HL-60 (cell line): Measurements from ENCODE around the gene PARP8.

Experiments used
- DNase-seq, 2 experiments: peaks; one replicate each; pipeline ENCODE4 v3.0.0-alpha.2; 2010 to 2020; ENCODE audit warnings: low read depth in 1 of 2, low spot score in 1 of 2
- H3K27ac ChIP-seq: fragments of 250-450 bp; sonication (Bioruptor Pico); replicated peaks from 2 replicates; pipeline ENCODE4 v1.5.1; 2020; ENCODE audit warnings: mild to moderate bottlenecking, moderate library complexity
- H3K27me3 ChIP-seq: fragments of 250-450 bp; sonication (Bioruptor Pico); 2 replicates; pipeline ENCODE4 v1.5.1; 2021; ENCODE audit warnings: mild to moderate bottlenecking, moderate library complexity; ENCODE audit not compliant: insufficient read depth, poor library complexity, severe bottlenecking
- H3K4me3 ChIP-seq: replicated peaks from 2 replicates; pipeline ENCODE4 v1.5.1; 2011; ENCODE audit warnings: mild to moderate bottlenecking, control low read depth, low read length; ENCODE audit not compliant: insufficient read depth
- GABPA ChIP-seq: IDR thresholded peaks from 2 replicates; pipeline ENCODE4 v1.6.1; 2012; ENCODE audit warnings: low read depth
- POLR2AphosphoS5 ChIP-seq: IDR thresholded peaks from 2 replicates; pipeline ENCODE4 v1.6.1; 2012; ENCODE audit warnings: low read depth
- SPI1 ChIP-seq: IDR thresholded peaks from 2 replicates; pipeline ENCODE4 v1.6.1; 2012; ENCODE audit warnings: low read depth, mild to moderate bottlenecking, borderline replicate concordance
- TF ChIP-seq, protein P1 (sequence below): IDR thresholded peaks from one replicate; pipeline ENCODE4 v1.5.1; 2011; ENCODE audit warnings: low read length, control low read depth, inconsistent platforms; ENCODE audit not compliant: insufficient read depth
- TF ChIP-seq, protein P2 (sequence below): IDR thresholded peaks from 2 replicates; pipeline ENCODE4 v1.6.1; 2012; ENCODE audit warnings: low read depth; ENCODE audit not compliant: insufficient replicate concordance

Gene PARP8

DNA sequence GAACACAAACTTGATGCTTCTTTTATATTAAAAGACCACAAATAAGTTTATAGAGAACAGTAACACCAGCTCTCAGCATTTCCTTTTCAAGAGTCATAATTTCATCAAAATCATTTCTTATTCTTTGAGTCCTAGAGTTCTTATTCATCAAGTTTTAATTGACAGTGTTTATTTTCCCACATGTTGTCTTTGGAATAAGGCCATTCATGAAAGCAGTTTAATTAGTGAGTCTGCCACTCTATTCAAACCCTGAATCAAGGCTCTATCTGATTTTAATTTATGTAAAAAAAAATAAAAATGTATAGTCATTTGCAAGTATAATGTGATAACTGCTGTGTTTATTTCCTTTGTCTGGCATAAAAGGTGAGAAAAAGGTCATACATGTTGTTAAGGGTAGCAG, 176.7 kb downstream of the PARP8 start:
- DNase-seq, result no peak
- Histone ChIP-seq H3K27me3 (no peaks in the 10 kb centered on the region), H3K27ac (no peak overlapping the region), H3K4me3 (no peak overlapping the region)
- TF ChIP-seq, protein P1, sequence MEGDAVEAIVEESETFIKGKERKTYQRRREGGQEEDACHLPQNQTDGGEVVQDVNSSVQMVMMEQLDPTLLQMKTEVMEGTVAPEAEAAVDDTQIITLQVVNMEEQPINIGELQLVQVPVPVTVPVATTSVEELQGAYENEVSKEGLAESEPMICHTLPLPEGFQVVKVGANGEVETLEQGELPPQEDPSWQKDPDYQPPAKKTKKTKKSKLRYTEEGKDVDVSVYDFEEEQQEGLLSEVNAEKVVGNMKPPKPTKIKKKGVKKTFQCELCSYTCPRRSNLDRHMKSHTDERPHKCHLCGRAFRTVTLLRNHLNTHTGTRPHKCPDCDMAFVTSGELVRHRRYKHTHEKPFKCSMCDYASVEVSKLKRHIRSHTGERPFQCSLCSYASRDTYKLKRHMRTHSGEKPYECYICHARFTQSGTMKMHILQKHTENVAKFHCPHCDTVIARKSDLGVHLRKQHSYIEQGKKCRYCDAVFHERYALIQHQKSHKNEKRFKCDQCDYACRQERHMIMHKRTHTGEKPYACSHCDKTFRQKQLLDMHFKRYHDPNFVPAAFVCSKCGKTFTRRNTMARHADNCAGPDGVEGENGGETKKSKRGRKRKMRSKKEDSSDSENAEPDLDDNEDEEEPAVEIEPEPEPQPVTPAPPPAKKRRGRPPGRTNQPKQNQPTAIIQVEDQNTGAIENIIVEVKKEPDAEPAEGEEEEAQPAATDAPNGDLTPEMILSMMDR, result no peak

DNA sequence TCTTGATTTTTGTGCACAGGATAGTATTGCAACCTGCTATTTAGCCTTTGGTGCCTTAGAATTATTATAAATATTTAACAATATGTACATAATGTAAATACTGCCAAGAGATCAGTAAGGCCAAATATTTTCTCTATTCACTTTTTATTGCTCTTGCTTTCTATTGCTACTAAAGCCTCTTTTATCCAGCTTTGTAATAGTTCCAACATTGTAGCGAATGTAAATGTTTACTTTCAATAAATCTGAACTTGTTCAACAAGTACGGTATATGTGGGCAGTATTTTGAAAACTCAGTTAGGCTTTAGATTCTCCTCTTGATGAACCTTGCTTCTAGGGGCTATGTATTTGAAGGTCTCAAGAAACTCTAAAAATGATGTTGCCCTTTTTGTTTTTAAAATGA, 179.8 kb downstream of the PARP8 start:
- H3K27me3 ChIP-seq, result no peaks in the 10 kb centered on the region
- DNase-seq, result no peak
- TF ChIP-seq SPI1 (no peak), POLR2AphosphoS5 (no peak), GABPA (no peak)
- TF ChIP-seq, protein P2, sequence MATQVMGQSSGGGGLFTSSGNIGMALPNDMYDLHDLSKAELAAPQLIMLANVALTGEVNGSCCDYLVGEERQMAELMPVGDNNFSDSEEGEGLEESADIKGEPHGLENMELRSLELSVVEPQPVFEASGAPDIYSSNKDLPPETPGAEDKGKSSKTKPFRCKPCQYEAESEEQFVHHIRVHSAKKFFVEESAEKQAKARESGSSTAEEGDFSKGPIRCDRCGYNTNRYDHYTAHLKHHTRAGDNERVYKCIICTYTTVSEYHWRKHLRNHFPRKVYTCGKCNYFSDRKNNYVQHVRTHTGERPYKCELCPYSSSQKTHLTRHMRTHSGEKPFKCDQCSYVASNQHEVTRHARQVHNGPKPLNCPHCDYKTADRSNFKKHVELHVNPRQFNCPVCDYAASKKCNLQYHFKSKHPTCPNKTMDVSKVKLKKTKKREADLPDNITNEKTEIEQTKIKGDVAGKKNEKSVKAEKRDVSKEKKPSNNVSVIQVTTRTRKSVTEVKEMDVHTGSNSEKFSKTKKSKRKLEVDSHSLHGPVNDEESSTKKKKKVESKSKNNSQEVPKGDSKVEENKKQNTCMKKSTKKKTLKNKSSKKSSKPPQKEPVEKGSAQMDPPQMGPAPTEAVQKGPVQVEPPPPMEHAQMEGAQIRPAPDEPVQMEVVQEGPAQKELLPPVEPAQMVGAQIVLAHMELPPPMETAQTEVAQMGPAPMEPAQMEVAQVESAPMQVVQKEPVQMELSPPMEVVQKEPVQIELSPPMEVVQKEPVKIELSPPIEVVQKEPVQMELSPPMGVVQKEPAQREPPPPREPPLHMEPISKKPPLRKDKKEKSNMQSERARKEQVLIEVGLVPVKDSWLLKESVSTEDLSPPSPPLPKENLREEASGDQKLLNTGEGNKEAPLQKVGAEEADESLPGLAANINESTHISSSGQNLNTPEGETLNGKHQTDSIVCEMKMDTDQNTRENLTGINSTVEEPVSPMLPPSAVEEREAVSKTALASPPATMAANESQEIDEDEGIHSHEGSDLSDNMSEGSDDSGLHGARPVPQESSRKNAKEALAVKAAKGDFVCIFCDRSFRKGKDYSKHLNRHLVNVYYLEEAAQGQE, result no peak
- TF ChIP-seq, protein P1, result no peak
- no peak overlapping the region for H3K27ac ChIP-seq
- H3K4me3 ChIP-seq, result no peak overlapping the region

DNA sequence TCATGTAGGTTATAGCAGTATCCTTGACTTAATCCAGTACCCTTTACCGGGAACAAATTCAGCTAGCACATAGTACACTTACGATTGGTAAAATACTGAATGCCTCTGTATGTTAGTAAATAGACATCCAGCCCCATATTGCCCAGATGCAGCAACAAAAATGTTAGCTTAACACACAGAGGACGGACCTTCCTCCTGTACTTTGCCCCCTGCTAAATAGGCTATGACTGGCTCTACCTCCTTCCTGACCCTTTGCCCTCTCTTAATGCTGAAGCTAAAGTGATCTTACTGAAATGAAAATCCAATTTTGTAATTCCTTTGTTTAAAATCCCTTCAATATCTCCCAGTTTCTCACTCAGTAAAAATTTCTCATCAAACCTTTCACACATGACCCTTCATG, 183.1 kb downstream of the PARP8 start:
- TF ChIP-seq POLR2AphosphoS5 (no peak), GABPA (no peak), SPI1 (no peak)
- TF ChIP-seq, protein P2, result no peak
- TF ChIP-seq, protein P1, result no peak
- Histone ChIP-seq H3K27ac (no peak overlapping the region), H3K27me3 (no peaks in the 10 kb centered on the region), H3K4me3 (no peak overlapping the region)
- DNase-seq, result no peak

DNA sequence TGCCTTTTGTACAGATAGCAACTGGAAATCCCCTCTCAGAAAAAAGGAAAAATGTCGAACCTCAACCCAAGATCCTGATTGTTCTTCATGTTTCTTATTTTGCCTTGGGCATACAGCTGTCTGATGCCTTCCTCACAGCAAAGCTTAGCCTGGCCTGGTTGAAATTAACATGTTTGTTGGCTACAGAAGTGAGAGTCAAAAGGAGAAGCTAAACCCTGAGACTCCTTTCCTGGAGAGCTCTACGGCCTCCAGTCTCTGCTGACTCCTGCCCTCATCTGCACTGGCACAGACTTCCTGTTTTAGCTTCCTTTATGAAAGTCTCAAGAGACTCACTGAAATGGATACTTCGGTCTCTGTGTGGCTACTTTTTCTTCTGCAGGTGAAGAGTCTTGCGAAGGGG, 186.7 kb downstream of the PARP8 start:
- peak overlapping the region; percentile 46 for H3K27ac ChIP-seq
- no peak overlapping the region for H3K4me3 ChIP-seq
- no peak for TF ChIP-seq GABPA
- TF ChIP-seq SPI1, result peak; percentile 96
- TF ChIP-seq, protein P1, result no peak
- no peak for TF ChIP-seq POLR2AphosphoS5
- TF ChIP-seq, protein P2, result peak; percentile 43
- H3K27me3 ChIP-seq, result no peaks in the 10 kb centered on the region
- DNase-seq, result peak in 1 of 2 experiments; percentile 82
